Activated naive CD4-positive, alpha-beta T cell treated with anti-CD3 and anti-CD28 coated beads, Interleukin-2, amount 10 ng/mL, durations not matched to agents 7 days and 5 days (primary cell): ENCODE data around the gene PRKCA.
"Not testable (repeated sequence)": the region's sequence is repeated elsewhere in the genome, so short reads cannot be mapped to it uniquely, and the experiment has no call there.

Experiments used
- CTCF ChIA-PET: fragments of 350-600 bp; sonication (Branson Sonifier 250); formaldehyde crosslinking; loops from one replicate; lab custom pipeline; 2021; ENCODE audit warnings: antibody characterized with exemption; lab: Charles Lee
- DNase-seq: peaks from one replicate; pipeline ENCODE4 v3.0.0-alpha.2; 2020
- H3K27ac Mint-ChIP-seq: one replicate; pipeline ENCODE4 v1.8.0; 2021; ENCODE audit warnings: mild to moderate bottlenecking, moderate library complexity, mixed read lengths
- H3K27me3 Mint-ChIP-seq: one replicate; pipeline ENCODE4 v1.8.0; 2021; ENCODE audit warnings: mild to moderate bottlenecking, mixed read lengths
- H3K36me3 Mint-ChIP-seq: one replicate; pipeline ENCODE4 v1.8.0; 2021; ENCODE audit warnings: mixed read lengths
- H3K4me1 Mint-ChIP-seq: one replicate; pipeline ENCODE4 v1.8.0; 2021; ENCODE audit warnings: mixed read lengths
- H3K4me3 Mint-ChIP-seq: one replicate; pipeline ENCODE4 v1.8.0; 2021; ENCODE audit warnings: mild to moderate bottlenecking, moderate library complexity, mixed read lengths
- H3K9me3 Mint-ChIP-seq: one replicate; pipeline ENCODE4 v1.8.0; 2021; ENCODE audit warnings: mixed read lengths

The PRKCA gene

DNA sequence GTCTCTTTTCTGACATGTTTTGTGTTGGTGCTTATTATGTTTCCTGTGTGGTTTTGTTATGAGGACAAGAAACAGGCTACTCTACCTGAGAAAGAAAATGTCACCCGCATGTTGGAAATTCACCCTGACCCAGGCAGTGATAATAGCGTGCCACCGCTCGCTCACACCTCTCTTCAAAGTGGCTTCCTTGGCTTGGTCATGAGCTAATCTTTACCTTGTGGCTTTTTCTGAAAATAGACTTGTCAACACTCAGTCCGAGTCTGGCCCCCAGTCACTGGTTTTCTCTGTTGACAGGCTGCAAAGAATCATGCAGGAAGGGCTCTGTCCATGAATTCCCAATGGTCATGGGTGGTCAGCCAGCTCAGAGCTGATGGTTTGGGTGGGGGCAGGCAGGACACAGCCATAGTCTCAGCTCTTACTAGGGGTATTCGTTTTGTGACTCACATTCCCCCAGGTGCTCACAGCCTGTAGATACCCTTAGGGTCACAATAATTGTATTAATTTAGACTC lies 411.2 kb downstream of the PRKCA start:
- no peak overlapping the region for H3K4me3 Mint-ChIP-seq

DNA sequence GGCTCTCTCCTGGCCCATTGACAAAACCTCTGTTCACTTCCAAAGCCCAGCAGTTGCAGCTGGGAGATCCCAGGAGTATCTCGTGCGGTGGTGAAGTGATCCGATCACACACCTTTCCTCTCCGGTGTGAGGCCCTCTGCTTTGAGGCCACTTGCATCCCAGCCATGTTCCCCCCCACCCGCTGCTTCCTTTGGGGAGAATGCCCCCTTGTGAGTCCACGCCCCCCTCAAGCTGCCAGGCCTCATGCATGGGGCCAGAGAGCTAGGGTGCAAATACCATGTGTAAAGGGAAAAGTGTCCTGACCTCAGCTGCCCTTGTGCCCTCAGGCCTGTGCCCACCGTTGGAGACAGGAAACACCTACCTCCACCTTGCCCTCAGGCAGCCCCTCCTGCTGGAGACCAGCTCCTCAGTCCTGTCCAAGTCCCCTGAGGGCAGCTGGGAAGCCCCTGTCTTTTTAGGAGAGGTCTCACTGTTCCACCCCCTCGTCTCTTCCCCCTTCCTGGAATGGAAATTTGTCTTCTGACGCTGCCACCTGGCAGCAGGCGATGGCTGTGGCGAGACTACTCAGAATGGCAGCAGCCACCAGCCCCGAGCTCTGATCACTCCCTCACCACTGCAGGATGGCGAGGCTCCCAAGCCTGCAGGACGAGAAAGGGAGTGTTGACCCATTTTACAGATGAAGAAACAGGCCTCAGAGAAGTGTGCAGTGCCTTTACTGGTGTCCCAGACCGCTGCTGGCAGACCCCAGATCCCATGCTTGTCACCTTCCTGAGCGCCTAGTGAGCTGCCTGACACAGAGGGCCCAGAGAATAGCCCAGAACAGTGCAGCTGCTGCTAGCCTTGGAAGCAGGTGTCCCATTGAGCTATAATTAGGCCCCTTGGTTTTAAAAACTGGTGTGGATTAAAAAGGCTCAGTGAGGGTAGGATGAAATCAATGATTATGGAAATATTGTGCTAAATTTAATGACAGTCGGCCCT lies 411.9 kb downstream of the PRKCA start:
- H3K4me1 Mint-ChIP-seq, result peaks cover 29% of the 10 kb centered on the region
- no peak overlapping the region for H3K4me3 Mint-ChIP-seq
- H3K27me3 Mint-ChIP-seq, result no peaks in the 10 kb centered on the region
- peak overlapping the region; percentile 47 for H3K27ac Mint-ChIP-seq
- DNase-seq, result no peak
- H3K36me3 Mint-ChIP-seq, result peaks cover 32% of the 10 kb centered on the region
- CTCF ChIA-PET, result interaction anchor here (0.6 to 1.9 kb wide), 6 partner anchors 11 to 515 kb away, joined by 3 to 4 read pairs (median 3); no protein-coding TSS in a partner anchor
- H3K9me3 Mint-ChIP-seq, result no peaks in the 10 kb centered on the region

More for the DNA sequence above, 411.2 kb downstream of the PRKCA start:
- Mint-ChIP-seq H3K9me3 (no peaks in the 10 kb centered on the region), H3K4me1 (peaks cover 29% of the 10 kb centered on the region), H3K27ac (peak overlapping the region; percentile 47), H3K27me3 (no peaks in the 10 kb centered on the region), H3K36me3 (peaks cover 28% of the 10 kb centered on the region)
- CTCF ChIA-PET, result interaction anchor here (0.9 to 1.9 kb wide), 3 partner anchors 17 to 514 kb away, joined by 3 to 4 read pairs (median 4); no protein-coding TSS in a partner anchor
- DNase-seq, result no peak

DNA sequence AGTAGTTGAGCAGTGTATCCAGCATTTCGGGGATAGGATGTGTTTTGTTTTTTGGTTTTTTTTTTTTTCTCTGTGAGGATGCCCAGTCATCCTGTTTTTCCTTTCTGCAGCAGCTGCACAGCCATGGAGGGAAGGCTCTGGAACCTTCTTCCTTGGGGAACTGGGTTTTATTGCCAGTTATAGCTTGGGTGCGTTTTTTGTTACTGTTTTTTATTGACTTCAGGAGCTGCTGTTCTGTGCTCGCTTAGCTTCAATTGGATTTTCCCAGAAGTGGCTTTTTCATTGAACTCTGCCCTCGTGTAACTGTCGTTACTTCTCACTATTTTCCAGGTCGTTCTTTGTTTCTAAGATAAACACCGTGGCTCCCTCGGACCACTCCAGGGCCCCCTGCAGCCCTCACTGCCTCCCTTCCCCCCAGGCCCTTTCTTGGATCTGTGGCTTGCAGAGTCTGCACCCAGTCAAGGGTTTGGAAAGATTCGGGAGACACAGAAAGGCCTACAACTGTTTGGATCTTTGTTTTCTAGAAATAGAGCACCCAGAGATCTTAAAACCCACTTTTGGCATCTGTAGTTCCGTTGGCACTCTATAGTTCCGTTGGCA lies 412.8 kb downstream of the PRKCA start:
- Mint-ChIP-seq H3K36me3 (peaks cover 34% of the 10 kb centered on the region), H3K27ac (no peak overlapping the region), H3K4me1 (peaks cover 29% of the 10 kb centered on the region), H3K4me3 (no peak overlapping the region), H3K27me3 (no peaks in the 10 kb centered on the region), H3K9me3 (no peaks in the 10 kb centered on the region)
- DNase-seq, result no peak
- CTCF ChIA-PET, result interaction anchor here (0.6 to 1.9 kb wide), 4 partner anchors 12 to 187 kb away, joined by 3 to 4 read pairs (median 3); no protein-coding TSS in a partner anchor

DNA sequence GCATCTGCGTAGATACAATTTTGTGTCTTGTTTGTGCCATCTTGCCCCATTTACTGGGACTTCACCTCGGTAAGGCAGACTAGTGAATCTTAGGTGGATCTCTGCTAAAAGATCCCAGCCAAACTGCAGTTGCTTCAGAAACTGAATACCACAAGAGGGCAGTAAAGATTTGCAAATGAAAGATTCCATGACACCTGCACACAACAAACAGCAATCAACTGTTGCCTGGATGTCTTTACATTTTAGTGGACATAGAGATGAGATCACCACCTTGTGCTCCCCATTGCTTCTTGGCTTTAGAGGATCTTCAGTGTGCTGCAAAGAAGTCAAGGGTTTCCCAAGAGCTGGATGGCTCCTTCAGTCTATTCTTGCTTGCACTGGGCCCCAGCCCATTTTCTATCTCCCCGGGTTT lies 413.3 kb downstream of the PRKCA start:
- peak overlapping the region; percentile 39 for H3K27ac Mint-ChIP-seq
- H3K27me3 Mint-ChIP-seq, result no peaks in the 10 kb centered on the region
- no peak for DNase-seq
- H3K4me1 Mint-ChIP-seq, result peaks cover 29% of the 10 kb centered on the region
- CTCF ChIA-PET, result no interaction called here
- H3K4me3 Mint-ChIP-seq, result no peak overlapping the region
- peaks cover 31% of the 10 kb centered on the region for H3K36me3 Mint-ChIP-seq
- no peaks in the 10 kb centered on the region for H3K9me3 Mint-ChIP-seq

DNA sequence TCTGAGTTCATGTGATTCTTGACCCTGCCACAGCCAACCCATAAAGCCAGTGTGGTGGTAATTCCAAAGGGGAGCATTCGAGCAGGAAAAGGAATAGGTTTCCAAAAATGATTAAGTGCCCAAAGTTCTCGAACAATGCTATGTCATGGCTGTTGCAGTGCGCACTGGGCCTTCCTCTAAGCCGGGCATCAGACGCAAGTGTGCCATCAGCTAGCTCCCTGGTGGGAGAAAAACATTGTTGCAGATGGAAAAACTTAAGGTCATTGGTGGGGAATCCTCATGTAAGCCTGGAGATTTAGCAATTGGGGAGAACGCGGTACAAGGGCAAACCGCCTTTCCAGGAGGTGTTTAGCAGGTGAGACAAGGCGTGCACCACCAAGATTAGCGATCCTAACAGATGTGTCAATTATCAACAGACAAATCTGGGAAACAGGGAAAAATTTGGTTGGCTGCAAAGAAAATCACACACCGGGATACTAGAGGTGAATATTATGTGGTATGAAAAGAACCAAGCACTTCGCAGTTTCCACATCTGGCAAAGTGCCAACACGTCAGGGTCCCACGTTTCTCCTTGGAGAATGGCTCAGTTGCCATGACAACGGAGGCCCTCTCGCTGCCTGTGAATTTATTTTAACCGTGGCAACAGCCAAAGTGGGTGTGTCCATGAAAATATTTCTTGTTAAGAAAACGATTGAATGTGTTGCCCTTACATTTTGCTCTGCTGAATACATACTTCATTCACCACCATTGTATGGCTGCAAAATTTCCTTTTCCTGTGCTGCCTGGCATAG lies 414.0 kb downstream of the PRKCA start:
- Mint-ChIP-seq H3K4me1 (peaks cover 25% of the 10 kb centered on the region), H3K9me3 (no peaks in the 10 kb centered on the region), H3K4me3 (no peak overlapping the region), H3K36me3 (peaks cover 33% of the 10 kb centered on the region), H3K27ac (peak overlapping the region; percentile 39), H3K27me3 (no peaks in the 10 kb centered on the region)
- DNase-seq, result no peak
- CTCF ChIA-PET, result interaction anchor here (1.0 kb wide), 1 partner anchor 11 kb away, joined by 3 read pairs; no protein-coding TSS in a partner anchor

DNA sequence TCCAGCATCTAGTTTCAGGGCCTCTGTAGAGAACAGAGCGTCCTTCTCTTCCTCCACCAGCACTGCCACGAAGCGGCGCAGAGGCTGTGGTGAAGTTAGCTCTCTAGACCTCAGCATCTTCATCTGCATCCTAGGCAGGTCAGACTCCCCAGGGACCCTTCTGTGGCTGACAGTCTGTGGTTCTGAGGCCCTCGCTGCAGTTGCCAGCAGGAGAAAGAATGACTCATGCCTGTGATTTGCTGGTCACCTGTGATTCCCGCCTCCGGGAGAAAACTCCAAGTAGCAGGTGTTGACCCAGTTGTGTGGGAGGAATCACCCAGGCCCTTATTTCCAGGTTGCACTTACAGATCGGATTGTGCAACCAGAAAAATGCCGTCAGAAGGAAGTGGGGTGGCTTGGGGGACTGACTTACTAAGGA lies 415.2 kb downstream of the PRKCA start:
- no peak for DNase-seq
- Mint-ChIP-seq H3K36me3 (peaks cover 30% of the 10 kb centered on the region), H3K9me3 (no peaks in the 10 kb centered on the region), H3K4me1 (peaks cover 14% of the 10 kb centered on the region), H3K27ac (no peak overlapping the region), H3K4me3 (no peak overlapping the region), H3K27me3 (no peaks in the 10 kb centered on the region)
- CTCF ChIA-PET, result interaction anchor here (1.0 to 1.5 kb wide), 3 partner anchors 10 to 462 kb away, joined by 3 to 5 read pairs (median 3); no protein-coding TSS in a partner anchor

DNA sequence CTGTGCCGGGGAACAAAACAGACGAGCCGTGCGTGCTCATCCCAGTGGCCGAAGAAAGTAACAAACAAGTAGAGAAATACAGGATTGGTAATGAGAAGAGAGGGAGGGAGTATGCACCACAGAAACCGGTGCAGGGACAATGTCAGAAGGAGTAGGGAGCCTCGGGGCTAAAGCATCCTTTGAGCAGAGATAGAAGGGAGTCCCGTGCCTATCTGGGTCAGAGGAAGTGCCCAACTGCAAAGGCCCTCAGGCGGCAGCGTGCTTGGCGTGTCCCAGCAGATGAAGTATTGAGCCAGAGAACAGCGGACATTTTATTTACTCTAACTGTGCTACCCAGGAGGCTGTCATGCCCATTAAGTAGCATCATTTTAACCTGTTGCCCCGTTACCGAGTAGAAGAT lies 417.6 kb downstream of the PRKCA start:
- Mint-ChIP-seq H3K4me3 (no peak overlapping the region), H3K36me3 (peaks cover 24% of the 10 kb centered on the region), H3K27ac (no peak overlapping the region), H3K27me3 (no peaks in the 10 kb centered on the region), H3K9me3 (no peaks in the 10 kb centered on the region), H3K4me1 (peaks cover 10% of the 10 kb centered on the region)
- DNase-seq, result no peak
- CTCF ChIA-PET, result no interaction called here

DNA sequence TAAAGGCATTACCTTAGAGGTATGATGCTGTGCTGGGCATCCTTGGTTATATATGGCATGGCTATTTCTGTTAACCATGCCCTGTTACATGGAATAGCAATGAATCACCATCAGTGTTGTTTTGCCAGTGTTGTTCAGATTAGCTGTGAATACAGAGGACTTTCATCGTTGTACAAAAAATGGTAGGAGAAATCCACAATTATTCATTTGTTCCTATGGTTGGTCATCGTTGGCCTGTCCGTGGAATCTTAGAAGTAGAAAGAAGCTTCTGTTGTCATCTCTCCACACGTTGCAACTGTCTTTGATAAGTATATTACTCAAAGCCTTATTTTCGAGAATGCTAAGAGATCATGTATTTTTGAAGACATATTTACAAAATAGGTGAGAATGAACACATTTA lies 418.2 kb downstream of the PRKCA start:
- Mint-ChIP-seq H3K4me3 (no peak overlapping the region), H3K4me1 (peaks cover 12% of the 10 kb centered on the region), H3K36me3 (peaks cover 24% of the 10 kb centered on the region), H3K27ac (no peak overlapping the region), H3K27me3 (no peaks in the 10 kb centered on the region), H3K9me3 (no peaks in the 10 kb centered on the region)
- CTCF ChIA-PET, result no interaction called here
- DNase-seq, result no peak

DNA sequence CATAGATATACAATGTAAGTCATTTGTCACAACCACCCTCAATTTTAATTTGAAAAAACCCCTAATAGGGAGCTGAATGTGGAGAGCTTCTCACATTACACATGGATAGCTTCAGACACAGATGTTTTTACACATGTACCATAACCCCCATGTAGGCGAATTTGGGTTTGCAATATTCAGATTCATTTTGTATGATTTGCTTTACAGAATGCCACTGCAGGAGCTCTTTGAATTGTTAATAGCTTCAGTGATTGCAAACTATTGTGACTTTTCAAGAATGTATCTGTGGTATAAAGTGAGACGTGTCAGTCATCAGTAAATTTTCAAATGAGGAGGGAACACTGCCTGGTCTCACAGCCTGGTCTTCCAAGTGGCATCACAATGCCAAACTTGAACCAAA lies 419.9 kb downstream of the PRKCA start:
- no peaks in the 10 kb centered on the region for H3K9me3 Mint-ChIP-seq

DNA sequence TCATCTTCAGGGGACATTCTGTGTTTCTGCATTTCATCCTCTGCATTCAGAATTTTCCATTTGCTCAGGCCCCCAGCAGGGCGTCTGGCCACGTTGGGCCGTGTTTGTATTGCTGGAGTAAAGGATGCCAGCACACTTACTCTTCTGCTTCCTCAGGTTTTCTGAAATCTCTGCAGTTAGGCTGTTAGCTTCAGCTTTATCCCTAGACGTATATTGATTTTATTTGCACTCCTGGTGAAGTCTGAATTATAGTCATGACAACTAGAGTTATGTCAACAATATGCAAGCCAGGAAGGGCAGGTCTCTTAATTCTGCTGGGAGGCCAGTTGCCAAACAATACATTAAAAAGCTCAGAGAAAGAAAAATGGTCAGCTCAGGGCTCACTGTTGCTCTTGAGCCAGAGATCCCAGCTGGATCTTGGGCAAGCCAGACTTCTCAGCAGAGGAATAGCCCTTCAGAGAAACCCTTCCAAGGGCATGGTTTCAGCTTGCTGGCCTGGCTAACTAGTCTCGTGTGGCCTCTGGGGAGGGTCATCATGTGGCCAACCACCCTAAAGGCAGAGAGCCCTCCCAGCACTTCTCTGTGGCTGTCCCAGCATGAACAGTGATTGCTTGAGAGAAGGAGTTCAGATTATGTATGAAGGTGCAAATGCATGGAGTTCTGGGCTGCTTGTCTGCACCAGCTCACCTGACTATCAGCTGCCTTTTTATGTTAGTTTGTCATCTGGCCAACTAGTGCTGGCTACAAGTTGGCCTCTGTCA lies 422.3 kb downstream of the PRKCA start:
- Mint-ChIP-seq H3K4me1 (peaks cover 20% of the 10 kb centered on the region), H3K27me3 (no peaks in the 10 kb centered on the region), H3K9me3 (no peaks in the 10 kb centered on the region), H3K27ac (peak overlapping the region; percentile 26), H3K4me3 (no peak overlapping the region), H3K36me3 (peaks cover 6% of the 10 kb centered on the region)
- CTCF ChIA-PET, result no interaction called here
- no peak for DNase-seq

More for the DNA sequence above, 419.9 kb downstream of the PRKCA start:
- CTCF ChIA-PET, result interaction anchor here (0.9 to 1.0 kb wide), 2 partner anchors 8 to 10 kb away, joined by 3 read pairs; no protein-coding TSS in a partner anchor
- Mint-ChIP-seq H3K36me3 (peaks cover 13% of the 10 kb centered on the region), H3K27me3 (no peaks in the 10 kb centered on the region), H3K27ac (no peak overlapping the region), H3K4me1 (peaks cover 14% of the 10 kb centered on the region), H3K4me3 (no peak overlapping the region)
- no peak for DNase-seq

DNA sequence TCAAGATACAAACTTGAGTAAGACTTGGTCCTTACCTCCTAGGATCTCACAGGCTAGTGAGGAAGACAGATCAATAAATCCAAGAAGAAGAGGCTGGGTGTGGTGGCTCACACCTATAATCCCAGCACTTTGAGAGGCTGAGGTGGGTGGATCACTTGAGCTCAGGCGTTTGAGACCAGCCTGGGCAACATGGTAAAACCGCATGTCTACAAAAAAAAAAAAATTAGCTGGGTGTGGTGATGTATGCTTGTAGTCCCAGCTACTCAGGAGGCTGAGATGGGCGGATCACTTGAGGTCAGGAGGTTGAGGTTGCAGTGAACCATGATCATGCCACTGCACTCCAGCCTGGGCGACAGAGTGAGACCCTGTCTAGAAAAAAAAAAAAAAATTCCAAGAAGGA lies 423.0 kb downstream of the PRKCA start:
- DNase-seq, CTCF ChIA-PET, H3K27me3 Mint-ChIP-seq, H3K9me3 Mint-ChIP-seq, H3K4me3 Mint-ChIP-seq, H3K36me3 Mint-ChIP-seq: not testable (repeated sequence)
- peak overlapping the region; percentile 26 for H3K27ac Mint-ChIP-seq
- H3K4me1 Mint-ChIP-seq, result peaks cover 24% of the 10 kb centered on the region

DNA sequence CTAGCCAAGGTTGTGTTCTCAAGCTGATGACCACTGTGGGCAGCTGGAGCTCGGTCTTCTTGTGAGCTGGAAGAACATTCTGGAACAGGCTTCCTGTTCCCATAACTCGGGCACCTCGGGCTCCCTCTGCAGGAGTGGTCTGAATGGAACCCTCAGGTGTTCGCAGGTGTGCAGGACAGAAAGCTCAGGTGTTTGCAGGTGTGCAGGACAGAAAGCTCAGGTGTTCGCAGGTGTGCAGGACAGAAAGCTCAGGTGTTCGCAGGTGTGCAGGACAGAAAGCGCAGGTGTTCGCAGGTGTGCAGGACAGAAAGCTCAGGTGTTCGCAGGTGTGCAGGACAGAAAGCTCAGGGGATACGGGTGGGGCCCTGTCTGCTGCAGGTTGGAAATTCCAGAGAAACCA lies 423.5 kb downstream of the PRKCA start:
- Mint-ChIP-seq H3K27ac (no peak overlapping the region), H3K9me3 (no peaks in the 10 kb centered on the region), H3K4me3 (no peak overlapping the region), H3K36me3 (peaks cover 4% of the 10 kb centered on the region), H3K4me1 (peaks cover 24% of the 10 kb centered on the region), H3K27me3 (no peaks in the 10 kb centered on the region)
- no peak for DNase-seq
- CTCF ChIA-PET, result no interaction called here

DNA sequence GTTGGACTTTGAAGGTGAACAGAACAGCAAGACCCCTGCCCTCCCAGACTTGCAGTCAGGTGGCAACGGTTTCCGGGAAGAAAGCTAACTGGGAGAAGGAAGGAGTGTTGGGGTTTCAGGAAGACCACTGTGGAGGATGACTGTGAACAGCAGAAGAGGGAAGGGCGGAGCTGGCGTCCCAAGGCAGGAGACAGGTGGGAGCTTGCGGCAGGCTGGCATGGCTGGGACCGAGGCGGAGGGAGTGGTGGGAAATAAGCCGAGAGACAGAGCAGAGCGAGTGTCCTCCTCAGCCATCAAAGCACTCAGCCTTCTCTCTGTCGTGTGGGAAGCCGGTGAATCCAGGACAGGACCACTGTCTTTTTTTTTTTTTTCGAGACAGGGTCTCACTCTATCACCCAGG lies 424.0 kb downstream of the PRKCA start:
- Mint-ChIP-seq H3K9me3 (no peaks in the 10 kb centered on the region), H3K4me1 (peaks cover 24% of the 10 kb centered on the region), H3K27me3 (no peaks in the 10 kb centered on the region), H3K36me3 (peaks cover 4% of the 10 kb centered on the region), H3K4me3 (no peak overlapping the region), H3K27ac (no peak overlapping the region)
- no peak for DNase-seq
- CTCF ChIA-PET, result no interaction called here
